Stimulated activated CD8-positive, alpha-beta memory T cell treated with anti-CD3 and anti-CD28 coated beads, Interleukin-15, amount 100 ng/mL, for 1 hour (primary cell): Measurements from ENCODE around the gene ILK.

Experiments
- DNase-seq: peaks from one replicate; pipeline ENCODE4 v3.0.0-alpha.2; 2020; ENCODE audit warnings: low read depth

ILK gene

DNA sequence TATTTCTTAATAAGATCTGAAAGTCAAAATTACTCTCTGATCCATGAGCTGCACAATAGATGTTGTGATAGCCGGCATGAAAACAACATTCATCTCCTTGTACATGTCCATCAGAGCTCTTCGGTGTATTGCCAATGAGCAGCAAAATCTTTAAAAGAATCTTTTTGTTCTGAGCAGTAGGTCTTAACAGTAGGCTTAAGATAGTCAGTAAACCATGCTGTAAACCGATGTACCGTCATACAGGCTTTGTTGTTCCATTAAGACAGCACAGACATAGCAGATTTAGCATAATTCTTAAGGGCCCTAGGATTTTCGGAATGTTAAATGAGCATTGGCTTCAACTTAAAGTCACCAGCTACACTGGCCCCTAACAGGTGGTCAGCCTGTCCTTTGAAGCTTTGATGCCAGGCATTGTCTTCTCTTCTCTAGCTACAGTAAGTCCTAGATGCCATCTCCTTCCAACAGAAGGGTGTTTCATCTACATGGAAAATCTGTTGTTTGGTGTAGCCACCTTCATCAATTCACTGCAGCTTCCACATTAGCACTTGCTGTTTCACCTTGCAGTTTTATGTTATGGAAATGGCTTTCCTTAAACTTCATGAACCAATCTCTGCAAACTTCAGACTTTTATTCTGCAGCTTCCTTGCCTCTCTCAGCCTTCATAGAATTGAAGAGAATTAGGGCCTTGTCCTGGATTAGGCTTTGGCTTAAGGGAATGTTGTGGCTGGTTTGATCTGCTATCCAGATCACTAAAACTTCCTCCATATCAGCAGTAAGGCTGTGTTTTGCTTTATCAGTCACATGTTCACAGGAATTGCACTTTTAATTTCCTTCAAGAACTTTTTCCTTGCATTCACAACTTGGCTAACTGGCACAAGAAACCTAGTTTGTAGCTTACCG, 28.5 kb upstream of the ILK start:
- no peak for DNase-seq

DNA sequence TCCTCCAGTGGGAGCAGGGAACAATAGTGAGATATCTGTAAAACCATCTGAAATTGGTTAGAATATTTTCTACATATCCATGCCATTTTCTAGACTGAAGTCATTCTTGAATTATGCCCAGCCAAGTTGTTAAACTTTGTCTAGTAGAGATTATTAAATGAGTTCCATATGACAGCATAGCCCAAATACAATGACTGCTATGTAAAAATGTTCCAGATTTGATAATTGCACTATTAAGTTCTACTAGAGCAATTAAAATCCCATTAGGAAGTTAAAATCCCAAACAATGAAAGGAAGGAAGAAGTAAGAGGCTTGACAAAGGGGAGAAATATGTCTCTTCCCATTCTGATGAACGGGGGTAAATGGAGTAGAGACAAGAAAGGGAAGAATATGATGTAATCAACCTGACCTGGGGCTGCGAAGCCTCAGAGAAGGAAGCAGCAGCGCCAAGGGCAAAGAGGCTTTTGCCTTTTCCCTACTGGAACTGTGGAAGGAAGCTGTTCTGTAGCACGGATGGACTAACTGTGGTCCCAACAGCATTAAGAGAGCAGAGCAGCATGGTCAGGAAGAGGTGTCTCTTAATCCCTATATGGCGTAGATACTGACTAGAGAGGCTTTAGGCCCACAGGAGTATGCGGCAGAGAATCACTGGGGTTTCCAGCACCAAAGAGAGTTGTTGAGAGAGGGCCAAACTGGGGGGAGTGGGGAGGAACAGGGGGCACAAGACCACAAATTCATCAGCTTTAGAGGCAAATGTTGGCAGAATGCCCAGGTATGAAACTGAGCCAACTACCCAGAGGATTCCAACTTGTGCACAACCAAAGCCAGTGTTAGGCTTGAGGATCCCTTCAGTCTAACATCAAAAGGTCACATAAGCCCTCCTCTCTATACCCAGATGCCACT, 26.9 kb upstream of the ILK start:
- no peak for DNase-seq

DNA sequence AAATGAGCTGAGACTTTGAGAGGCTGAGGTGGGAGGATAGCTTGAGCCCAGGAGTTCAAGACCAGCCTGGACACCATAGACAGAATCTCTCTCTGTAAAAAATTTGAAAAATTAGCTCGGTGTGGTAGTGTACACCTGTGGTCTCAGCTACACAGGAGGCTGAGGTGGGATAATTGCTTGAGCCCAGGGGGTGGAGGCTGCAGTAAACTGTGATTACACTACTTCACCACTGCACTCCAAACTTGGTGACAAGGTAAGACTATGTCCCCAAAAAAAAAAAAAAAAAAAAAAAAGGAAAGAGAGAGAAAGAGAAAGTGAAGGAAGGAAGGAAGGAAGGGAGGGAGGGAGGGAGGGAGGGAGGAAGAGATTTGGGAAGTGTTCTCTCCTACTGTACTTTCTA, 25.4 kb upstream of the ILK start:
- DNase-seq = no peak

DNA sequence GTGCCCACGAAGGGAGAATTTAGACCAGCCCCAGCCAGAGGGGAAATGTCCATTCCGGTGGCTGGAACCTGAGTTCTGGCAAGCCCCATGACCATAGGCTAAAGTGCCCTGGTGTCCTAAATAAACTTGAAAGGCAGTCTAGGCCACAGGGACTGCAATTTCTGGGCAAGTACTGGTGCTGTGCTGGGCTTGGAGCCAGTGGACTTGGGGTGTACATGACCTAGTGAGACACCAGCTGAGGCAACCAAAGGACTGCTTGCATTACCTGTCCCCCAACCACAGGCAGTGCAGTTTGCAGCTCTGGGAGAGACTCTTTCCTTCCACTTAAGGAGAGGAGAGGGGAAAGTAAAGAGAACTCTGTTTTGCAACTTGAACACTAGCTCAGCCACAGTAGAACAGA, 23.9 kb upstream of the ILK start:
- no peak for DNase-seq

DNA sequence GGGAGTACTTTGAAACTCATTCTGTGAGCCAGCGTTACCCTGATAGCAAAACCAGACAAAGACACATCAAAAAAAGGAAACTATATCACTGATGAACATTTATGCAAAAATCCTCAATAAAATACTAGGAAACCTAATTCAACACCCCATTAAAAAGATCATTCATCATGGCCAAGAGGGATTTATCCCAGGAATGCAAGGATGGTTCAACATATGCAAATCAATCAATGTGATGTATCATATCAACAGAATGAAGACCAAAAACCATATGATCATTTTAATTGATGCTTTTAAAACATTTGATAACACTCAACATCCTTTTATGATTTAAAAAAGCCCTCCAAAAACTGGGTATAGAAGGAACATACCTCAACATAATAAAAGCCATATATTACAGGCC, 20.0 kb upstream of the ILK start:
- no peak for DNase-seq

DNA sequence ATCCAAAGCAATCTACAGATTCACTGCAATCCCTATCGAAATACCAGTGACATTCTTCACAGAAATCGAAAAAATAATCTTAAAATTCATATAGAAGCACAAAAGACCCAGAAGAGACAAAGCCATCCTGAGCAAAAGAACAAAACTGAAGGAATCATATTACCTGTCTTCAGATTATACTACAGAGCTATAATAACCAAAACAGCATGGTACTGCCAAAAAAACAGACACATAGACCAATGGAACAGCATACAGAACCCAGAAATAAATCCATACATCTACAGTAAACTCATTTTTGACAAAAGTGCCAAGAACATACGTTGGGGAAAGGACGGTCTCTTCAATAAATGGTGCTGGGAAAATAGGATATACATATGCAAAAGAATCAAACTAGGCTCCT, 19.0 kb upstream of the ILK start:
- no peak for DNase-seq

DNA sequence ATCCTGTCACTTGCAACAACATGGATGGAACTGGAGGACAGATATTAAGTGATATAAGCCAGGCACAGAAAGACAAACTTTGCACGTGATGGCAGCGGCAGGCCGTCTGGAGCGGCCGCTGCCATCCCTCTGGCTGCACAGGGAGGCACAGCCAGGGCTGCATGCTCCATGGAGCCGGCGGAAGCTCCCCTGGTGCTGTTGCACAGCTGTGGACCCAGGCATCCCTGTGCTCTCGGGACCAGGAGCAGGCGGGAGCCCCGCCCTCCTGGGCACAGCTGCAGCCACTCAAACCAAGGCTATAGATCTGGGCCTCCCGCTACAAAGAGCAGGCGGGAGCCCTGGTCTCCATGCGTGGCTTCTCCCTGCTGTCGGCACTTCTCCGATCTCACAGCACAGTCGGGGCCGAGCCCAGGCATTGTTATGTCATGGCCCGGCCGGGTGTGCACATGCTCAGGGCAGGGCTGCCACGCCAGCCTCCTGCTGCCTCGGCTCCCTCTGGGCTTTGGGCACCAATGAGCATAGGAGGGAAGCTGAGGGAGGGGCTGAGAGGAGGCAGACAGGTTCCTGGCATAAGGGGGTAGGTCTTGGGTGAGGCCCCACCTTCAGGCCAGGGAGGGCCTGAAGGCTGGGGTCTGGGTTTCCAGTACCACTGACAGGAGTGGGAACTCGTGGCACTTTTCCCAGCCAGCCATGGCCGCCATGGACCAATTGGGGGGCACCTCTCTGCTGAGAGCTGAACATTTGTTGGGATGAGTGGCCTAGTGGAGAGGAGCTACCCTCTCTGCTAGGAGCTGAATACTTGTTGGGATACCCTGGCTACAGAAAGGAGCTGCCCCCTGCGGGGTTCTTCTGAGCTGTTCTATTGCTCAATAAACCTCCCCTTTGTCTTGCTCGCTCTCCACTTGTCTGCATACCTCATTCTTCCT, 16.9 kb upstream of the ILK start:
- no peak for DNase-seq

DNA sequence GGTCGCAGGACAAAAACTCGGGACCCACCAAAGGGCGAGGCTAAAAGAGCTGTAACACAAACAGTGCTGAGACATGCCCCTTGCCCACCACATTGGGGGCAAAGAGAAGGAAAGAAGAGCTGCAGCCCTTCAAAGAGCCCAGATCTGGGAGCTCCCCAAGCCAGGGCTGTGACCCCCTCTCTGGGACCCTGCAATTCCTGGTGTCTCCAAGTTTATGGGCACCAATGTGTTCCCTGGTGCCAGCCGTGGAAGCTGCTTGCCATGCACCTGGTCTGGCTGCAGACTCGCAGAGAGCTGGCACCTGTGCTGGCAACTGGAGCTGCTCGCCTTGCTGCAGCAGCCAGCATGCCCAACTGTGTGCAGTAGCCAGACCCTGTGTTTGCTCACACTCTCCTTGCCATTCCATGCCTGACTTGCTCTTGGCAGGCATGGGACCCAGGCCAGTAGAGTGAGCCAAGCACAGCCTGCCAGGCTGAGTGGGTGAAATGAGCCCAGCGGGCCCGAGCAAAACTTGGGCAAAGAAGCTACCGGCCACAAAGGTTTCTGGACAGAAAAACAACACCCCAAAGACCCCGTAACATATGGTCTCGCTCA, 16.1 kb upstream of the ILK start:
- DNase-seq = no peak

DNA sequence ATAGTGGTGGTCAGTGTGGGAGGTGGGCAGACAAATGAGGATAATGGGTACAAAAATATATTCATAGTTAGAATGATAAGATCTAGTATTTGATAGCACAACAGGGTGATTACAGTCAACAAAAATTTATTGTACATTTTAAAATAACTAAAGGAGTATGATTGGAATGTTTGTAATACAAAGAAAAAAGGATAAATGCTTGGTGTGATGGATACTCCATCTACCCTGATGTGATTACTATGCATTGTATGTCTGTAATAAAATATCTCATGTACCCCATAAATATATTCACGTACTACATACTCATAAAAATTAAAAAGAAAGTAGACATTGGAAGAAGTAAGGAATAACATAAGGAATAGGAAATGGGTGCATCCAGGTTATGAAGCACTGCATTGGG, 15.6 kb upstream of the ILK start:
- DNase-seq = no peak

DNA sequence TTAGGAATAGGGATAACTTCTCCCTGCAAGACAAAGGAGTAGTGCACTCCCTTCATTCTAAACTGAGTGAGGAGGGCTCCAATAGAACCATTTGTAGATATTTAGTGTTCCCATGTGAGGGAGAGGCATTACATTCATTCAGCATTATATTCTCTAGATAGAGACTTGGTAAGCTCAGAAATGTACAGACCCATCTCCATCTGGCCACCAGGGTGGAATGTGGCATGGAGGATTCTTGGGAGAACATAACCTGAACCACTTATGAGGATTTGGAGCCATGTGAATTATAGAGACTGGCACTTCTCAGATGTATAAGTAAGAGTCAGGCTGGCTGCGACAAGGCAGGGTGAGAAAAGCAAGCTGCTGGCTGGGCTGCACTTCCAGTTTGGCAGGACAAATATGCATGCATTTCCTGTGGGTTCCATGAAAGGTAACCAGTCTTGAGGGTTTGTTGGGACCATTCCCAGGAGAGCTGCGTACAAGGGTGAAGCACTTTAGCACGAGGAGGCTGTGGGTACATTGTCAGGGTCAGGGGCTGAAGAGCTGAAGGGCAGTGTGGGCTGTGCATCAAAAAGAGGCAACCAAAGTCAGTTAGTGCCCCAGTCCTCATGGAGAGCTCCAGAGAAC, 9.3 kb upstream of the ILK start:
- no peak for DNase-seq

DNA sequence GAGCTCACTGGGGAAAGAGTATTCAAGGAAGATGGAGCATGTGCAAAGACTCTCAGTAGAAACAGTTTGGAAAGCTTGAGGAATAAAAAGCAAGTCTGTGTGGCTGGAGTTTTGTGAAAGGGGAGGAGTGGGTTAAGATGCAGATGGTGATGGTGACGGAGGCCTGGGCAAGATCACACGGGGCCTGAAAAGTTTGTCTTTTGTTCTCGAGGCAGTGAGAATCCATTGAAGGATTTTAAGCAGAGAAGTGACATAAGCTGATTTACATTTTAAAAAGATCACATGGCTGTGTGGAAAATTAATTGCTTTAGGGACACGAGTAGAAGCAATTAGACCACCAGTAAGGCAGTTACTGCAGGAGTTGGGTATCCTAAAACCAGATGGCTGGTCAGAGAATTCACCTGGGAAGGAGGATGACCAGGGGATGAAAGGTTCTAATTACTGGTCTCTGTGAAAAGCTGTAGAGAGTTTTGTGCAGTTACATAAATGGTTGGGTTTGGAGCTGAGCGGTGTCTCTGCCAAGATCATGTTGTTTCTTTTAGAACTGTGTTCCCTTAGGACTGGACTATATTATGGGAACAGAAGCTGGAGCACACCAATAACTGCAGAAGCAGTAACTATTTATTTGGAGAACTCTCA, 7.2 kb upstream of the ILK start:
- no peak for DNase-seq

DNA sequence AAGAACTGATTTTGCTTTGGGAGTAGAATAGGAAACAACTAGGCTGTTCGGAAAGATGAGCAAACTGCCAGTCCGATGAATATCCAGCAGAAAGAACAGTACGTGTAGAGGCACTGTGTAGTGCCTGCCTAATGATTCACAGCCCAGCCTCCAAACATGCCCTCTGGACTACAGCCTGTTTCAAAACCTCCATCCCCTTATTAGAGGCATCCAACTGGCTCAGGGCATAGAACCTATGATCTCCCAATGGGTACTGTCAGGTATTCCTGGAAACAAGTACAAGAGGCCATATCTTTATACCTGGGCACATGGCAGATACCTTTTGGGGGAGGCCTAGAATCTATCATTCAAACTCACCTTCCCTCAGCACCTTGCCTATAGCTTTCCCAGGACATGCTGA, 5.0 kb upstream of the ILK start:
- DNase-seq = no peak

DNA sequence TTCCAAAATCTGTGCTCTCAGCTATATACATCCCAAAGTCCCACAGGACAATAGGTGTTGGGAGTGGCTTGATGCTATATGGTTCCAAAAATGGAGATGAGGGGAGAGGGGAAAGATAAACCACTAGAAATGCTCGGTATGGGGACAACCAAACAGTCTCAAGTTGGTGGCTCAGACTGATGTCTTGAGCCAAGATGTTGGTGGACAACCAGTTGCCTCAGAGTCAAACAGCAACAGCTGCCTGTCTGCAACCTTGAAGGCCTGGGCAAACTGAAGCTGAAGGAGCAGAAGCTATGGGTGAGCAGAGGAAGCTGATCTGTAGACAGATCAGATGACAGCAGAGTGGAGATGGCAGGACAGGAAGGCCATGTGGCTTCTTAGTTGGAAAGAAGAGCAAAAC, 4.1 kb upstream of the ILK start:
- no peak for DNase-seq

DNA sequence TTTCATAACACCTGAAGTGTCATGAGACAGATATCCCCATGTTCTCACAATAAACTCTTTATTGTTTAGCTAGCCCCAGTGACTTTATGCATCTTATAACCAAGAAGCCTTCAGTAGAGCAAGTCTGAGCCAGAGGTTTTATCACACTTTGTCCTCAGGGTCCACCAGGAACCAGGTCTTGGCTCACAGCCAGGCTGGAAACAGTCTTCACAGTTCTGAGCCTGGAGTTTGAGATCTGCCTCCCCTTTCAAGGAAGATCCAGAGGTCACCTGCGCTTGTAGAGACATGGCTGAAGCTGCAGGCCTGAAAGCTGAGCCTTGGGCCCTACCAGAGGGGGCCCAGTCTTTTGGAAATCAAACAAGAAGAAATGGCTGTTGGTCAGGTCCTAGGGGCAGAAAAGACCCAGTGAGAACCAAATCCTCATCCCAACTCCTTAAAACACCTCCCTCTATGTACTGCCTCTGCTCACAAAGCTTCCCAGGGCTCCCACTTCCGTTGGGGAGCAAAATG, 3.6 kb upstream of the ILK start:
- no peak for DNase-seq

DNA sequence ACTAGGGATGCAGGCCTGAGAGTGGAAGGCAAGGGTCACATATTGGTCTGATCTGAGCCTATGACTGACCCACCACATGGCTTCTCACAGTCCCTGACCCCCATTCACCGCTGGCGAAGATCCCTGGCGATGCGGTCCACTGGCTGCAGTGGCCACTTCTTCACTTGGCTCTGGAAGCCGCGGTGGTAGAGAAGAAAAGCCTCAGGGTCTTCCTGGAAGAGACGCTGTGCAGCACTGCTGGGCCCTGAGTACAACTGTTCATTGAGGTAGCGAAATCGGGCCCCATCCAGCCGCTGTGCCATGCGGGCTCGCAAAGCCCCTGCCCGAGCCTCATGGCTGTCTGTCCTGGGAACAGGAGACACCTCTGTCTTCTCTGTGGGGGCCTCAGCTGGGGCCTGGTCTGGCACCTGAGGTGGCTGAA, 2.5 kb upstream of the ILK start:
- no peak for DNase-seq

DNA sequence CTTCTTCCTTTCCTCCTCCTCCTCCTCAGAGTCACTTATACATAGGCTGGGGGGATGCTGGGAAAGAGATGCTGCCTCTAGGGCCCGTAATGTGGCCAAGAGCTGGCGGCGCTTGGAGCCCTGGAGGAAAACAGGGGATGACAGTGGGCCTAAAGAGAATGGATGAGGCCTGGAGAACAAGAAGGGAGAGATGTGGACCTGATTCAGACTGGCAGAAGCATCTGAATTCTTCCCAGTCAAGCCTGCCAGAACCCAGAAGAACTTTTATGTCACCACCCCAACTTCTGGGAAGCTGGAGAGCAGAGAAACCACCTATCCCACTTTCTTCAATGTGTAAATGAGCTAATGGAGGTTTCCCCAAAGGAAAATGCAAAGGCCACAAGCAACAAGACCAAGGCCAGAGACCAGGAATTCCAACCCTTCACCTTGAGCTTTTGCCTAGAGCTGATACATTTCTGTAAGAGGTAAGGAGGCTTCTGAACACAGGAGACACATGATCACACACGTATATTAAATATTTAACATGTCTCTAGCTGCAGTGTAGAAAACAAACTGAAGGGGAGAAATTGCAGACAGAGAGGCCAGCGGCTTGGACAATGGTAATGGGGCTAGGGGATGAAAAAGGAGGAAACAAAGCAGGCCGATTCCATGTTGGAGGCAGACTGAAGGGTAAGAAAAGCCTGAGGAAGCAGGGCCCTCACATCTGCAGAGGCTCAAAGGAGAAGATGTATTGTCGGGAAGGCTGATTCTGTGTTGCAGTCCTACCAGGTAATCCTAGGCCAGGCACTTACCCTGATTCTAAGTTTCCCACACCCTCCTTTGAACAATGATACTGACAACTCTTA, 1.3 kb upstream of the ILK start:
- DNase-seq = no peak

DNA sequence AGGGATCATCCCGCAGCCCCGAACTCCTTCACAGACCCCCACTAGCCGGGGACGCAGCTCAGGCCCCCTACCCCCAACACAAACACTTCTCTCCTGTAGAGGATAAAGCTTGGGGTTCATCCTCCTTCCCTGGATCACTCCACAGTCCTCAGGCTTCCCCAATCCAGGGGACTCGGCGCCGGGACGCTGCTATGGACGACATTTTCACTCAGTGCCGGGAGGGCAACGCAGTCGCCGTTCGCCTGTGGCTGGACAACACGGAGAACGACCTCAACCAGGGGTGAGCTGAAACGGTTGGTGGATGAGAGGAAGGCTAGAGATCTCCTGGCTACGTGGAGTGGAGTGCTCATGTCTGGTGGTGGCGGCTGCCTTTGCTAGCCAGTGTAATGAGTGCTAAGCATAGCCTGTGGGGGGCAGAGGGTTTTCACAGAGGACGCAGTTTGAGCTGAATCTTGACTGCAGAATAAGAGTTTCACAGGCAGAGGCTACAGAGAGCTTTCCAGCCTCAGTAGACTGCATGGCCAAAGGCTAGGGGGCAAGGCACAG, 580 bp downstream of the ILK start:
- no peak for DNase-seq

DNA sequence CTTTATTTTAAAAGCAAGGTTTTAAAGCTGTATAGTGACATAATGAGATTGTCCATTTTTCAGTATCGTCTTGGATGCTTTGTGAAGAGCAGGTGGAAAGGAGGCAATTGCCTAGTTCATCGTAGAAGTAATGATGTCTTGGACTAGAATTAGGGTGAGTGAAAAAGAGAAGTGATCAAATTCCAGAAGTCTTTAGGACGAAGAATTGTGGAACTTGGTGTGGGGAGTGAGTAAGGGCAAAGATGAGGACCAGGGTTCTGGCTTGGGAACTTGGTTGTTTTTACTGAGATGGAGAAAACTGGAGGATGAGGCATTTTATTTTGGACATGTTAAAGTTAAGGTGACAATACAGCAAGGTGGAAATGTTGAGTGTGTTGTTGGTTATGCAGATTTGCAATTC, 1.2 kb downstream of the ILK start:
- DNase-seq = no peak

DNA sequence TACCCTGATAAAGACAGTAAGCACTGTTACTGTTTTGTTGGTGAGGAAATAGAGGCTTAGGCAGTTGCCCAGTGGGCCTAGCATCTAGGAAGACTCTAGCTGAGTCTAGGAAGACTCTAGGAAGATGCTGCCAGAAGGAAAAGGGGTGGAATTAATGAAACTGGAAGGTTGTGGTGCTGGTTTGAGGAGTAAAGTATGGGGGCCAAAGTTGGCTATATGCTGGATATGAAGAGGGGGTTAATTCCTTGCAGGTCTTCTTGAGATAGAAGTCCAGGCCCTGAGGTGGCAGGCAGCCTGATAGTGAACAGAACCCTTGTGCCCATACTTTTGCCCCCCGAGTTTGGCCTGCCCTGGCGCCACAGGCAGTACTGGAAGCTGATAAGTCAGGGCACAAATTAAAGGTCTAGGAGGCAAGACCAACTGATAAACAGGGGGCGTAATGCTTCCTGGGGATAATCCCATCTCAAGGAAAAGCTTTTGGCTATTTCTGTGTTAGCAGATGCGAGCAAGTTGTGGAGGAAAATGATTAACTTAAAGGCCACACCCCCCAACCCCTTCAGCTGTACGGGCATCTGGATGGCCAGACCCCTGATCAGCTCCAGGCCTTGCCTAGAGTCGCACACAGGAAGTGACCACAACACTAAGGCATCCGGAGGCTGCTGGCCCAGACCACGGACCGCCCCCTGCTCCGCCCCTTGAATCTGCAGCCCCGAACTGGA, 3.1 kb downstream of the ILK start:
- no peak for DNase-seq
